Head of caudate nucleus (tissue), 42 donors: ENCODE results near the gene SECTM1.
"Not testable (repeated sequence)": the region's sequence is repeated elsewhere in the genome, so short reads cannot be mapped to it uniquely, and the experiment has no call there.

Experiments
- DNase-seq, 42 donors: peaks; one replicate each; pipeline versions ENCODE4 v3.0.0 to v3.0.0-alpha.2; 2020 to 2021; ENCODE audit warnings: mixed read lengths in 7 of 42
- intact Hi-C: fragments of 100-400 bp; cut with DNase I; formaldehyde crosslinking; loops from one replicate; pipeline ENCODE4 v1.15.0; 2022

SECTM1 gene

GRCh38 chr17:82371333-82372248, 38.0 kb upstream of the SECTM1 start, which contains the start of gene UTS2R:
Gene UTS2R (plus strand): TSS chr17:82371765. CDS start chr17:82374325, 2,560 bp downstream.
- intact Hi-C loops, result no loop called here
- peak in 1 of 42 donors; percentile 1 for DNase-seq

- peak in 38 of 42 donors; percentile 23 to 80 (median 48) for DNase-seq
- intact Hi-C loops, result no loop called here
Measured at GRCh38 chr17:82370471-82371332, 37.1 kb upstream of the SECTM1 start.

- DNase-seq, result no peak
- intact Hi-C loops, result no loop called here
Measured at GRCh38 chr17:82369211-82369610, 35.6 kb upstream of the SECTM1 start.

GRCh38 chr17:82367724-82368524, 34.4 kb upstream of the SECTM1 start:
- intact Hi-C loops, result no loop called here
- DNase-seq, result no peak

- intact Hi-C loops, result no loop called here
- no peak for DNase-seq
Measured at GRCh38 chr17:82366749-82367148, 33.2 kb upstream of the SECTM1 start.

- no peak for DNase-seq
- intact Hi-C loops, result no loop called here
Measured at GRCh38 chr17:82365606-82366295, 32.2 kb upstream of the SECTM1 start.

- DNase-seq, result no peak
- intact Hi-C loops, result no loop called here
Measured at GRCh38 chr17:82361885-82362633, 28.5 kb upstream of the SECTM1 start.

- intact Hi-C loops, result not testable (repeated sequence)
Measured at GRCh38 chr17:82359451-82360074, 26.0 kb upstream of the SECTM1 start.

GRCh38 chr17:82358465-82359350, 25.1 kb upstream of the SECTM1 start, which contains the start of gene TEX19:
Gene TEX19 (plus strand): TSS chr17:82359247. CDS start chr17:82362151, 2,904 bp downstream.
- intact Hi-C loops, result no loop called here
- DNase-seq, result no peak

More at GRCh38 chr17:82359451-82360074, 26.0 kb upstream of the SECTM1 start:
- DNase-seq, result not testable (repeated sequence)

- intact Hi-C loops, result no loop called here
- no peak for DNase-seq
Measured at GRCh38 chr17:82357394-82357793, 23.8 kb upstream of the SECTM1 start.

- DNase-seq, result no peak
- intact Hi-C loops, result no loop called here
Measured at GRCh38 chr17:82356845-82357355, 23.3 kb upstream of the SECTM1 start.

GRCh38 chr17:82355770-82356427, 22.3 kb upstream of the SECTM1 start:
- DNase-seq, result no peak
- intact Hi-C loops, result no loop called here

GRCh38 chr17:82354804-82355308, 21.3 kb upstream of the SECTM1 start:
- intact Hi-C loops, result loop anchor here (5.0 kb wide), 1 partner anchor 57 kb away; no protein-coding TSS in a partner anchor
- DNase-seq, result no peak

GRCh38 chr17:82353484-82353883, 19.9 kb upstream of the SECTM1 start:
- intact Hi-C loops, result loop anchor here (5.0 kb wide), 1 partner anchor 59 kb away; no protein-coding TSS in a partner anchor
- DNase-seq, result no peak
